Astrocyte (in vitro differentiated cells and primary cell): ENCODE data around the gene ADGRB3. TPM values are rescaled to one million over a fixed set of nuclear protein-coding genes. Genes with fewer than 3 reads are reported as not detected.

ENCODE experiments used
- DNase-seq: peaks from one replicate; pipeline ENCODE4 v3.0.0-alpha.2; 2010; ENCODE audit warnings: low read depth
- FAIRE-seq: peaks from 2 replicates; lab custom pipeline; 2011; peaks lifted over from hg19 to GRCh38; lab: Jason Lieb, UNC
- H2AFZ ChIP-seq: 2 replicates; pipeline ENCODE4 v1.6.0; 2012; ENCODE audit warnings: low read depth, low read length, inconsistent platforms
- H3K27ac ChIP-seq: 2 replicates; pipeline ENCODE4 v1.5.1; 2011; ENCODE audit warnings: low read depth, low read length, inconsistent platforms
- H3K27me3 ChIP-seq: 2 replicates; pipeline ENCODE4 v1.6.0; 2011; ENCODE audit warnings: low read length, inconsistent platforms; ENCODE audit not compliant: insufficient read depth
- H3K36me3 ChIP-seq: 2 replicates; pipeline ENCODE4 v1.5.1; 2011; ENCODE audit warnings: low read length, inconsistent platforms; ENCODE audit not compliant: insufficient read depth
- H3K4me1 ChIP-seq: 2 replicates; pipeline ENCODE4 v1.5.1; 2011; ENCODE audit warnings: low read length, inconsistent platforms; ENCODE audit not compliant: insufficient read depth
- H3K4me2 ChIP-seq: 2 replicates; pipeline ENCODE4 v1.6.0; 2012; ENCODE audit warnings: low read length, inconsistent platforms
- H3K4me3 ChIP-seq: 2 replicates; pipeline ENCODE4 v1.5.1; 2011; ENCODE audit warnings: low read depth, mild to moderate bottlenecking, low read length, inconsistent platforms; ENCODE audit not compliant: insufficient read depth
- H3K79me2 ChIP-seq: 2 replicates; pipeline ENCODE4 v1.6.0; 2012; ENCODE audit warnings: mild to moderate bottlenecking, low read length, inconsistent platforms; ENCODE audit not compliant: insufficient read depth
- H3K9ac ChIP-seq: 2 replicates; pipeline ENCODE4 v1.6.0; 2012; ENCODE audit warnings: mild to moderate bottlenecking, low read length, inconsistent platforms
- H3K9me3 ChIP-seq: 2 replicates; pipeline ENCODE4 v1.5.1; 2012; ENCODE audit warnings: low read depth, mild to moderate bottlenecking, low read length, inconsistent platforms; ENCODE audit not compliant: insufficient read depth
- H4K20me1 ChIP-seq: 2 replicates; pipeline ENCODE4 v1.6.0; 2012; ENCODE audit warnings: low read length, inconsistent platforms; ENCODE audit not compliant: insufficient read depth
- H3K27ac Mint-ChIP-seq: one replicate; pipeline ENCODE4 v1.8.0; 2021; ENCODE audit warnings: mild to moderate bottlenecking, mixed read lengths; ENCODE audit not compliant: unreplicated experiment
- H3K27me3 Mint-ChIP-seq: one replicate; pipeline ENCODE4 v1.8.0; 2021; ENCODE audit warnings: low read depth, mixed read lengths; ENCODE audit not compliant: unreplicated experiment
- H3K36me3 Mint-ChIP-seq: one replicate; pipeline ENCODE4 v1.8.0; 2021; ENCODE audit warnings: low read depth, mixed read lengths; ENCODE audit not compliant: unreplicated experiment
- H3K4me1 Mint-ChIP-seq: one replicate; pipeline ENCODE4 v1.8.0; 2021; ENCODE audit warnings: low read depth, mixed read lengths; ENCODE audit not compliant: unreplicated experiment
- H3K4me3 Mint-ChIP-seq: one replicate; pipeline ENCODE4 v1.8.0; 2021; ENCODE audit warnings: mild to moderate bottlenecking, moderate library complexity, mixed read lengths; ENCODE audit not compliant: unreplicated experiment
- H3K9me3 Mint-ChIP-seq: one replicate; pipeline ENCODE4 v1.8.0; 2021; ENCODE audit warnings: mild to moderate bottlenecking, mixed read lengths; ENCODE audit not compliant: unreplicated experiment
- EZH2 ChIP-seq: IDR thresholded peaks from 2 replicates; pipeline ENCODE4 v1.6.1; 2012; ENCODE audit warnings: mild to moderate bottlenecking, low read length, inconsistent platforms; ENCODE audit not compliant: insufficient read depth
- total RNA-seq: library from RNA; stranded (reverse); gene quantifications from 2 replicates; pipeline ENCODE4 v1.2.1, GENCODE V29; 2021
- TF ChIP-seq, protein P1 (sequence below): IDR thresholded peaks from 2 replicates; pipeline ENCODE4 v1.5.1; 2011; ENCODE audit warnings: low read depth, mild to moderate bottlenecking, inconsistent platforms, low read length, moderate library complexity; ENCODE audit not compliant: insufficient read depth

ADGRB3 gene
- total RNA-seq, 1 donor from 2014 or later = 0.77 TPM

GRCh38 chr6:68728159-68728979 is 93.3 kb downstream of the ADGRB3 start:
- no peak overlapping the region for H3K4me3 ChIP-seq
- no peaks in the 10 kb centered on the region for H3K9me3 Mint-ChIP-seq
- H3K4me2 ChIP-seq = no peak overlapping the region
- FAIRE-seq (no peak), DNase-seq (peak; percentile 8)
- H3K4me3 Mint-ChIP-seq = no peak overlapping the region
- TF ChIP-seq EZH2 = no peak
- TF ChIP-seq, protein P1, sequence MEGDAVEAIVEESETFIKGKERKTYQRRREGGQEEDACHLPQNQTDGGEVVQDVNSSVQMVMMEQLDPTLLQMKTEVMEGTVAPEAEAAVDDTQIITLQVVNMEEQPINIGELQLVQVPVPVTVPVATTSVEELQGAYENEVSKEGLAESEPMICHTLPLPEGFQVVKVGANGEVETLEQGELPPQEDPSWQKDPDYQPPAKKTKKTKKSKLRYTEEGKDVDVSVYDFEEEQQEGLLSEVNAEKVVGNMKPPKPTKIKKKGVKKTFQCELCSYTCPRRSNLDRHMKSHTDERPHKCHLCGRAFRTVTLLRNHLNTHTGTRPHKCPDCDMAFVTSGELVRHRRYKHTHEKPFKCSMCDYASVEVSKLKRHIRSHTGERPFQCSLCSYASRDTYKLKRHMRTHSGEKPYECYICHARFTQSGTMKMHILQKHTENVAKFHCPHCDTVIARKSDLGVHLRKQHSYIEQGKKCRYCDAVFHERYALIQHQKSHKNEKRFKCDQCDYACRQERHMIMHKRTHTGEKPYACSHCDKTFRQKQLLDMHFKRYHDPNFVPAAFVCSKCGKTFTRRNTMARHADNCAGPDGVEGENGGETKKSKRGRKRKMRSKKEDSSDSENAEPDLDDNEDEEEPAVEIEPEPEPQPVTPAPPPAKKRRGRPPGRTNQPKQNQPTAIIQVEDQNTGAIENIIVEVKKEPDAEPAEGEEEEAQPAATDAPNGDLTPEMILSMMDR = no peak
- no peak overlapping the region for H3K27ac ChIP-seq
- no peaks in the 10 kb centered on the region for H3K36me3 ChIP-seq
- H3K4me1 ChIP-seq = no peaks in the 10 kb centered on the region
- no peak overlapping the region for H3K27ac Mint-ChIP-seq
- H3K27me3 Mint-ChIP-seq = no peaks in the 10 kb centered on the region
- no peaks in the 10 kb centered on the region for H3K36me3 Mint-ChIP-seq
- no peaks in the 10 kb centered on the region for H4K20me1 ChIP-seq
- H3K27me3 ChIP-seq = no peaks in the 10 kb centered on the region
- no peaks in the 10 kb centered on the region for H3K79me2 ChIP-seq
- no peaks in the 10 kb centered on the region for H3K9me3 ChIP-seq
- H2AFZ ChIP-seq = no peak overlapping the region
- no peak overlapping the region for H3K9ac ChIP-seq
- H3K4me1 Mint-ChIP-seq = peaks cover 1% of the 10 kb centered on the region

DNA sequence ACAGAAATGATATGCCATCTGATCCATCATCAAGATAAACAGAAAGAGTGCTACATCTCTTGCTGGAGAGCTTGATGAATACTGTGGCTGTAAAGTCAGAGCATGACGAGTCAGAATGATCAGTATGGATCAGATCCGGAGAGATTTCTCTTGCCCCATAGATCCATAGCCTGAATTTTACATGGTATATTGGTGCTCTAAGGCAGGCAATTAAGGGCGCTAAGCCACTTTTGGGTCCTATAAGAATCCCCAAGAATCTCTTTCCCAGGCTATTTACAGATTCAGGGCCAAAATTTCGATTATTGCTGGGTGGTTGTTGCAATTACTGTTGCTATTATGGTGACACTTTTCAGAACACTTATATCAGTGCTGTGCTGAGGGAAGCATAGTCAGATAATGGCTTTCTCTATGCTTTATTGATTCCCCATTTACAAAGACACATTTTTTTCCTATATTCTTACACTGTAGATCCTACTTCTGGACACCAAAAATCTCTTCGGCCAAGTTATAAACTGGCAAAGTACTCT is 94.4 kb downstream of the ADGRB3 start:
- Histone ChIP-seq H3K36me3 (no peaks in the 10 kb centered on the region), H3K79me2 (no peaks in the 10 kb centered on the region), H3K4me1 (no peaks in the 10 kb centered on the region), H3K9ac (no peak overlapping the region), H3K4me3 (no peak overlapping the region), H4K20me1 (no peaks in the 10 kb centered on the region), H3K27ac (no peak overlapping the region), H3K9me3 (no peaks in the 10 kb centered on the region), H2AFZ (no peak overlapping the region), H3K27me3 (no peaks in the 10 kb centered on the region), H3K4me2 (no peak overlapping the region)
- no peak for DNase-seq
- H3K36me3 Mint-ChIP-seq = no peaks in the 10 kb centered on the region
- no peaks in the 10 kb centered on the region for H3K27me3 Mint-ChIP-seq
- no peak for TF ChIP-seq EZH2
- TF ChIP-seq, protein P1 = no peak
- FAIRE-seq = no peak
- peaks cover 1% of the 10 kb centered on the region for H3K4me1 Mint-ChIP-seq
- H3K27ac Mint-ChIP-seq = no peak overlapping the region
- H3K9me3 Mint-ChIP-seq = no peaks in the 10 kb centered on the region
- H3K4me3 Mint-ChIP-seq = no peak overlapping the region
